Thymus (tissue), 11 donors: Measurements from ENCODE around the gene STAC. TPM values are rescaled to one million over a fixed set of nuclear protein-coding genes. Genes with fewer than 3 reads are reported as not detected.
"Not testable (repeated sequence)": the region's sequence is repeated elsewhere in the genome, so short reads cannot be mapped to it uniquely, and the experiment has no call there.

Source experiments
- DNase-seq, 9 donors: peaks; one replicate each; pipeline ENCODE4 v3.0.0-alpha.2; 2013; ENCODE audit warnings: low spot score in 9 of 9, low read depth in 6 of 9, missing footprints in 1 of 9
- H3K27ac ChIP-seq, 2 donors: one replicate each; pipeline ENCODE4 v1.5.1; 2013; ENCODE audit warnings: control low read depth in 1 of 2, low read depth in 1 of 2, low read length in 1 of 2, mild to moderate bottlenecking in 1 of 2, moderate library complexity in 1 of 2
- H3K27me3 ChIP-seq, 2 donors: one replicate each; pipeline ENCODE4 v1.5.1; 2013; ENCODE audit warnings: low read length in 1 of 2; ENCODE audit not compliant: control insufficient read depth in 2 of 2, insufficient read depth in 1 of 2
- H3K36me3 ChIP-seq, 2 donors: one replicate each; pipeline ENCODE4 v1.5.1; 2013; ENCODE audit warnings: low read length in 1 of 2, mild to moderate bottlenecking in 1 of 2, moderate library complexity in 1 of 2; ENCODE audit not compliant: control insufficient read depth in 2 of 2, insufficient read depth in 2 of 2
- H3K4me1 ChIP-seq, 2 donors: one replicate each; pipeline ENCODE4 v1.5.1; 2013; ENCODE audit warnings: low read length in 2 of 2; ENCODE audit not compliant: control insufficient read depth in 2 of 2, insufficient read depth in 2 of 2
- H3K4me3 ChIP-seq, 2 donors: one replicate each; pipeline ENCODE4 v1.5.1; 2013; ENCODE audit warnings: low read length in 2 of 2, control low read depth in 1 of 2, mild to moderate bottlenecking in 1 of 2
- H3K9me3 ChIP-seq, 2 donors: one replicate each; pipeline ENCODE4 v1.5.1; 2013; ENCODE audit warnings: low read length in 1 of 2, mild to moderate bottlenecking in 1 of 2; ENCODE audit not compliant: control insufficient read depth in 2 of 2, insufficient read depth in 1 of 2
- WGBS: extraction: QIAGEN DNeasy Blood & Tissue Kit; methylation state at CpG from one replicate; pipeline ENCODE4 v1.1.7; 2013; 5-methylcytosine and 5-hydroxymethylcytosine counted together
- polyA plus RNA-seq: library from polyadenylated mRNA; stranded (reverse); fragments of 200-250 nt; gene quantifications from one replicate; pipeline ENCODE4 v1.2.3, GENCODE V29; 2013
- total RNA-seq: library from RNA; stranded (reverse); fragments of 120-200 nt; gene quantifications from one replicate; pipeline ENCODE4 v1.2.4, GENCODE V29; 2013
- donor health status: healthy.

The STAC gene
- total and polyA plus RNA-seq, 2 donors, result 0.80 to 1.7 TPM

- 86% methylated on average over 4 of the region's 4 CpGs for WGBS
- H3K36me3 ChIP-seq, result no peaks in the 10 kb centered on the region
- no peak overlapping the region for H3K4me3 ChIP-seq
- no peaks in the 10 kb centered on the region for H3K27me3 ChIP-seq
- H3K27ac ChIP-seq, result no peak overlapping the region
- no peak for DNase-seq
- no peaks in the 10 kb centered on the region for H3K9me3 ChIP-seq
- H3K4me1 ChIP-seq, result no peaks in the 10 kb centered on the region
These were observed 76.5 kb downstream of the STAC start for GRCh38 chr3:36456784-36457183.

- Histone ChIP-seq H3K27me3 (no peaks in the 10 kb centered on the region), H3K4me1 (no peaks in the 10 kb centered on the region), H3K4me3 (no peak overlapping the region), H3K9me3 (no peaks in the 10 kb centered on the region), H3K36me3 (no peaks in the 10 kb centered on the region), H3K27ac (no peak overlapping the region)
- no peak for DNase-seq
- 98% methylated on average over 5 of the region's 5 CpGs for WGBS
These were observed 77.4 kb downstream of the STAC start for GRCh38 chr3:36457667-36458066.

- H3K27ac ChIP-seq, result no peak overlapping the region
- H3K27me3 ChIP-seq, result no peaks in the 10 kb centered on the region
- no peaks in the 10 kb centered on the region for H3K36me3 ChIP-seq
- no peak for DNase-seq
- no peak overlapping the region for H3K4me3 ChIP-seq
- no peaks in the 10 kb centered on the region for H3K4me1 ChIP-seq
- H3K9me3 ChIP-seq, result no peaks in the 10 kb centered on the region
These were observed 78.9 kb downstream of the STAC start for GRCh38 chr3:36459177-36459576.

GRCh38 chr3:36461597-36461996, 81.3 kb downstream of the STAC start:
- H3K27me3 ChIP-seq, result no peaks in the 10 kb centered on the region
- H3K36me3 ChIP-seq, result no peaks in the 10 kb centered on the region
- DNase-seq, result no peak
- no peaks in the 10 kb centered on the region for H3K4me1 ChIP-seq
- no peak overlapping the region for H3K4me3 ChIP-seq
- 93% methylated on average over 1 of the region's 1 CpG for WGBS
- H3K27ac ChIP-seq, result no peak overlapping the region
- H3K9me3 ChIP-seq, result no peaks in the 10 kb centered on the region

- not testable (repeated sequence) for DNase-seq, H3K4me1 ChIP-seq, H3K4me3 ChIP-seq, H3K27ac ChIP-seq, H3K36me3 ChIP-seq, H3K27me3 ChIP-seq, H3K9me3 ChIP-seq
- WGBS, result 82% methylated on average over 6 of the region's 6 CpGs
These were observed 91.7 kb downstream of the STAC start for GRCh38 chr3:36472045-36472444.

GRCh38 chr3:36475558-36475957, 95.3 kb downstream of the STAC start:
- DNase-seq, result no peak
- no peak overlapping the region for H3K4me3 ChIP-seq
- H3K27me3 ChIP-seq, result no peaks in the 10 kb centered on the region
- 98% methylated on average over 2 of the region's 2 CpGs for WGBS
- H3K27ac ChIP-seq, result no peak overlapping the region
- no peaks in the 10 kb centered on the region for H3K9me3 ChIP-seq
- no peaks in the 10 kb centered on the region for H3K36me3 ChIP-seq
- H3K4me1 ChIP-seq, result no peaks in the 10 kb centered on the region

- H3K36me3 ChIP-seq, result no peaks in the 10 kb centered on the region
- H3K9me3 ChIP-seq, result no peaks in the 10 kb centered on the region
- no peak overlapping the region for H3K4me3 ChIP-seq
- 64% methylated on average over 6 of the region's 6 CpGs for WGBS
- DNase-seq, result no peak
- no peak overlapping the region for H3K27ac ChIP-seq
- H3K27me3 ChIP-seq, result no peaks in the 10 kb centered on the region
- H3K4me1 ChIP-seq, result no peaks in the 10 kb centered on the region
These were observed 96.1 kb downstream of the STAC start for GRCh38 chr3:36476286-36476942.

- DNase-seq, result no peak
- Histone ChIP-seq H3K4me1 (no peaks in the 10 kb centered on the region), H3K9me3 (no peaks in the 10 kb centered on the region), H3K27me3 (no peaks in the 10 kb centered on the region), H3K36me3 (no peaks in the 10 kb centered on the region), H3K4me3 (no peak overlapping the region), H3K27ac (no peak overlapping the region)
- WGBS, result 99% methylated on average over 7 of the region's 7 CpGs
These were observed 97.4 kb downstream of the STAC start for GRCh38 chr3:36477655-36478054.

- Histone ChIP-seq H3K4me3 (no peak overlapping the region), H3K4me1 (no peaks in the 10 kb centered on the region), H3K27ac (no peak overlapping the region), H3K36me3 (no peaks in the 10 kb centered on the region), H3K9me3 (no peaks in the 10 kb centered on the region), H3K27me3 (no peaks in the 10 kb centered on the region)
- 69% methylated on average over 2 of the region's 2 CpGs for WGBS
- no peak for DNase-seq
These were observed 100.8 kb downstream of the STAC start for GRCh38 chr3:36480911-36481648.
